Stimulated activated CD8-positive, alpha-beta memory T cell treated with anti-CD3 and anti-CD28 coated beads, Interleukin-7, amount 100 ng/mL, for 24 hours (primary cell): ENCODE results near the gene ELL.
A peak's percentile ranks its signal among the peaks of the same experiment; 100 is the strongest.

Experiments
- DNase-seq: peaks from one replicate; pipeline ENCODE4 v3.0.0-alpha.2; 2020; ENCODE audit warnings: low read depth

Gene ELL

DNA sequence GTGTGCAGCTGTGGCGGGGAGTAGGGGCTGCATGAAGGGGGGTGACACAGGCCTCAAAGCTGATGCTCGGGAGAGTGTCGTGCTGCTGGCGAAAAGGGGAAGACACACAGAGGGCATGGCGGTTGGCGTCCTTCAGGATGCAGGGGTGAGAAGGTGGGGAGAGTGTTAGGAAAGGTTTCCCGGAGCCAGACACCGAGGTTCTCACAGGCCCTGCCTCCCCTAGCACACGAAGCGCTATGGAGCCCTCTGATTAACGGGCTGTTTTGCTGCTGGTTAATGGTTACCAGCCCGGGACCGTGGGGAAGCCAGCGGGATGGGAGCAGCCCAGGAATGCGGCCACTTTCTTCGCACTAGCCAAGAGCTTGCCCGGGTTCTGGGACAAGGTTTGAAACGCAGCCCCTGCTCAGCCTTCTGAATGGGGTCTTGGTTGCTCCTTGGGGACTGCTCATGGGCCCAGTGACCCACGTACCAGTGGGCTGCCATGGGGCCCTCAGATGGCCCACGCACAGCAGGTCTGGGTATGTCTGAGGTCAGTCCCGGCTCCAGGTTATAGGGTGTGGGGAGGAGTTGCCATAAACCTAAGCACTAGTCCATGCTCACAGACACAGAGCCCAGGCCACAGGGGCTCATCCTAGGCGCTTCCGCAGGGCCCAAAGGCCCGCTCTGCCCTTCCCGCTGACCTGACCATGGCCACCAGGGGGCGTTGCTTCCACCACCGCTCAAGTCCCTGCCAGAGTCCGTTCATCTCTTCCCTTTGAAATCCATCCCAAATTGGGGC, 52.6 kb downstream of the ELL start:
- DNase-seq, result peak; percentile 41

DNA sequence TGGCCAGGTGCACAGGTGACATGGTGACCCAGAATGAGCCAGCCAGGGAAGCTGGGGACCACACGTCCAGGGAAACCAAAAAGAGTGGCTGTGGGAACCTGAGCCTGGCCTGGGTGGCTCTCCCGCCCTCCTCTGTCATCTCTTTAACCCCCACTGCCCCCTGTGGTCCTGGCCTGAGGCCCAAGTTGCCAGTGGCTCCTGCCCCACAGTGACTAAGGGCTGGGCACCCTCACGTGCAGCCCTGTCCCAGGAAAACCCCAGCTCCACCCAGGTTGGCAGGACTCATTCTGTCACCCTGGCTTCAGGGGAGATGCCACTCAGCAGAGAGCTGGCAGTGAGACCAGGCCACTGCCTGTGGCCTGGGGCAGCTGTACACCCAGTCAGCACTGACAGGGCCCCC, 53.4 kb downstream of the ELL start:
- DNase-seq, result no peak

DNA sequence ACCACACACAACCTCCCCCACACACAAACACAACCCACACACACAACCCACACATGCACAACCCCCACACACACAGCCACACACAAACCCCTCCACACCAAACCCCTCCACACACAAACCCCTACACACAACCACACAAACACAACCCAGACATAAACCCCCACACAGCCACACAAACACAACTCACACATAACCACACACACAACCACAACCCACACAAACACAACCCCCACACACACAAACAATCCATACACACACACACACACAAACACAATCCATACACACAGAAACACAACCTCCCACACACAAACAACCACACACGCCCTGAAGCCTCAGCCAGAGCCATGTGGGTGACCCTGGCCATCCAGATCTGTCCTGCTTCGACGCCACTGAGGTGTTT, 53.9 kb downstream of the ELL start:
- DNase-seq, result no peak

DNA sequence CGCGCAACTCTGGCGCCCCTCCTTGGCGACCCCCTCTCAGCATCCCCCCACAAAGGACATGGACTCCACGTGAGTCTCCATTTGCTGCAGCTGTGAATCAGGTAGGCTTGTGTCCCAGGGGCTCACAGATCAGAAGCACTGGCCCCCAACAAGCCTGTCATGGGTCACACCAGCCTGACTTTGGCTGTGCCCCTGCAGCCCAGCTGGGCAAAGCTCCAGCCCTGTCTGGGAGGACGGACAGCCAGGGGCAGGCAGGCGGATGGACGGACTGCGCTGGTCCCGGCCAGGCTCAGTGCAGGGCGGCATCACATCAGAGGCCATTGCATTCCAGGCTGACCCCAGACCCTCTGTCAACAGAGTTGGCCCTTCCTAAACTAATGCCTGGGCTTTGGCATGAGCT, 55.5 kb downstream of the ELL start:
- no peak for DNase-seq

DNA sequence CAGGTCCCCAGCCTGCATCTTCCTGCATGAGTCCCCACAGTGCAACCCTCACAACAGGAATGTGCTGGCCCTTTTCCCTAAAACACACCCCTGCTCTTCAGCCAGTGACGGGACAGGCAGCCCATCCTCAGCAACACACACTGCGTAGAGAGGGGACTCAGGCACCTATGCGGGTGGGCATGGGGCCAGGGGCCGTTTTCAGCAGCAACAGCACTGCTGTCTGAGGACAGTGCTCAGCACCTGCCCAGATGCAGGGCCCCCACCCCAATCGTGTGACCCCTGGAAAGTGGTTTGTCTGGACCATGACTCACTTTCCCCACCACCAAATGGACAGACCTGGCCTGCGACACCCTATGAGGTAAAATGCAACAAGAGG, 55.9 kb downstream of the ELL start:
- DNase-seq, result no peak

DNA sequence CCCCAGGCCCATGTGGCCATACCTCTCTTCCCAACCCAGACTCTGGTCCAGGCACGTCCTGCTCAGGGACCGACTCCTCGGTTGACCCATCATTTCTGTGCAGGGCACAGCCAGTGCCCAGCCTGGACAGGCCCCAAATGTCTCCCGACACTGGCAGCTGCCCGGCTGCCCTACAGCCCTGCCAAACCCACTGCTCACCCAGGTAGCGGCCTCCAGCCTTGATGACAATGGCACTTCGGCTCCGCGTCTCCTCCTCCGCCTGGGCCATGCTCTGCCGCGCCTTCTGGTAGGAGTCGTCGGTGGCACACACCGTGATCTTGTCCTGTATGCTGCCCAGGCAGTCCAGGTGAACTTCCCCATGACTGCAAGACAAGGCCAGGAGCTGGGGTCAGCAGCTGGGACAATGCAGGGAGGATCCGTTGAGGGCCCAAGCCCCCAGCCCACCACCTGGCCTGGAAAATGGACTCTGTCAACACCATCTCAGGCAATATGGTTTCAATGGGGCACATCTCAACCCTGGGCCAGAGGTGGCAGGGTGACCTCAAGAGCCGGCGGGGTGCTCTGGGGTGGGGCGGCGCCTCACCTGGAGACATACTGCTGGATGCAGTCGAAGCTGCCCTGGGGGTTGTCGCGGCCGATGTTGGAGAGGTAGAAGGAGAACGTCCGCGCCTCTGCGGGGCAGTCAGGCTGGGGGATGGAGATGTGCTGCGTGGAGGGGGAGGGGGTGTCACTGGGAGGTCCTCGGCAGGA, 56.5 kb downstream of the ELL start:
- DNase-seq, result no peak

DNA sequence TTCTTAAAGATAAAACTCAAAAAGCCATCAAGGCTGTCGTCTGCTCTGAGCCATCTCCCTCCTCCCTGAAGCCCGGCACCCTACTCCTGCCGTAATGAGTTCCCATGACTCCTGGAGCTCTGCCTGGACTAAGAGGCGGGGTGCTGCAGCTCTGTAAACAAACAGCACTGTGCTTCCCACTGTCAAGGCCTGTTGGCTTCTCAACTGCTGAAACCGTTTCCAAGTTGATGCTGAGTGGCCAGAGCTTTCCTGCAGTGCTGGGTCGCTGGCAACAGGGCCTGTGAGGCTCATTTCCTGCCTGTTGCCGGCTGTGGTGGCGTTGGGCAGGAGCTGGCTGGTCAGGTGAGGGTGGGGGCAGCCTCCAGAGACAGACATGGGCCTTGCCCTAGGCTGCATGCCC, 57.2 kb downstream of the ELL start:
- DNase-seq, result no peak

DNA sequence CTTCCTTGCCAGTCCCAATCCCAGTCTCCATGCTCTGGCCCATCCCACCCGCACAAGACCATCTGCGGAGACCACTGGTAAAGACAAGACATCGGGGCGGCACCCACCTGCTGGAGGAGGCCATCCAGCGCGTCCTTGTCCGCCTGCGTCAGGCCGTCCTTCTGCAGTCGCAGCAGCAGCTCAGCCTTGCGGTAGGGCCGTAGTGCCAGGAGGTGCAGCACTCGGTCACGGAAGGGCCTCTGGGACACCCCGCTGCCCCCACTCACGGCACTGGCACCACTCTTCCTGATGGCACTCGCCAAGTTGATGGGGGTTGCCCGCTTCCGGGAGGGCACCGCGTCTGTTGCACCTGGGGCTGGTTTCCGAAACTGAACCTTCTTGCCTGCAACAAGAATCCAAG, 60.4 kb downstream of the ELL start:
- no peak for DNase-seq

DNA sequence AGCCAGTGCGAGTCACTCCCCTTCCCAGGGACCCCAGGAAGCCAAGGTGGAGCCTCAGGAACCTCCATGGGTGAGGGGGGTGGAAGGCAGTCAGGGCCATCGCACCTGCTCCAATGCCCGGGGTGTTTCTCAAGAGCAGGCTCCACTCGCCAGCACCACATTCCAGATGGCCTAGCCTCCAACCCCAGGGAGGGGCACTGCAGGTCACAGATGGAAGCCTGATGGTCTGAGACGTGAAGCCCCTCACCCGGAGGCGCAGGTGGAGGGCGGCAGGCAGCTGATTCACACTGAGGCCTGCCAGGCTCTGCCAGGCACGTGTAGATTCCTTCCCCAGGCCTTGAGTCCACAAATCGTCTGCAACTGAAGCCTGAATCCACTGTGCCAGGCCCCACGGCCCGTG, 61.0 kb downstream of the ELL start:
- no peak for DNase-seq

DNA sequence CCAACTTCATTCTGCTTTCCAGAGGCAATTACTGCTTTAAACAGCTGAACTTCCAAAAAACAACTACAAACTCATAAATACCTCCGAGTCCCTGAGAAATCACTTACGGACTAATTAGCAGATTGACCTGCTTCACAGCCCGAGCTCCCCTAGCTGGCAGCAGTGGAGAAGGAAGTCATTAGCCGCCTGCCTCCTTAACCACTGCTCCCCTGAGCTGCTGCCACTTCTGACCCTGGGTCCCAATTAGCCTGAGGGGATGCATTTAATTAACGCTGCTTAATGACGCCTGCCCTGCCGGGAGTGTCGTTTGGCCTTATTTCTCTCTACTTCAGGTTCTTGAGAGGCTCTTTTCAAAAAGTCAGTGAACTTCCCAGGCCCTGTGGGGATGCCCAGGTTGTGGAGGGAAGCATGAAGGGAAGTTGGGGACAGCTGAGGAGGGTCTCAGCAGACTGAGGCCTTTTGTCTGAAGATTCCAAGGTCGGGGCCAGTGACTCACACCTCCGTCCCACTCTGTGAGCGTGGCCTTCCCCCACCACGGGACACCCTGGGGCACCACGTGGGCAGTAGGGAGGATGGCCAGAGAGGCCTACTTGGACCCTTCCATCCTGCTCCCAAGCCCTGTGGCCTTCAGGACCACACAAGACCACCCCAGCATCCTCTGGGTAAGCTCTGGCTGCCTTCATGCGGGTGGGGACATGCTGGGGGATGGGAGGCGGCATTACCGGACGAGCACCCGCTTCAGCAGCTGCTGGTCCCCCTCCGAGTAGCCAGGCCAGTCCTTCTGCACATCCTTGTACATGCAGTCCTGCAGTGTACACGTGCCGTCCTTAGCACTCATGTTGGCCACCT, 64.2 kb downstream of the ELL start:
- DNase-seq, result no peak

DNA sequence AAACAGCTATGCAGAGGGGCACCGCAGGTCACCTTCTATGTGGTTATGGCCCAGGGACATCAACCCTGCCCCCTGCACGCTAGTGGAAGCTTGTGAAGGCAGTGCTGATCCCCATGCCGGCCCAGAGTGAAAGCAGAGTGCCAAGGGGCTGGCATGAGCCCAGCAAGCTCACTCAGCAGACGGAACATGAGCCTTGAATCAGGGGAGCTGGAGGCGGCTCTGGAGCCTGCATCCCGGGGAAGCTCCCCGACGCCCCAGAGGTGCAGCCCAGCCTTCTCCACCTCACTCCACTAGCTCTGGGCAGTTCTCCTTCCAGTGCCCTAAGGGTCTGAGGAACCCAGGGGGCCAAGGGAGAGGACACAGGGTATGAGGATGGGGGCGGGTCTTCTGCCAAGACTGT, 64.9 kb downstream of the ELL start:
- DNase-seq, result no peak

DNA sequence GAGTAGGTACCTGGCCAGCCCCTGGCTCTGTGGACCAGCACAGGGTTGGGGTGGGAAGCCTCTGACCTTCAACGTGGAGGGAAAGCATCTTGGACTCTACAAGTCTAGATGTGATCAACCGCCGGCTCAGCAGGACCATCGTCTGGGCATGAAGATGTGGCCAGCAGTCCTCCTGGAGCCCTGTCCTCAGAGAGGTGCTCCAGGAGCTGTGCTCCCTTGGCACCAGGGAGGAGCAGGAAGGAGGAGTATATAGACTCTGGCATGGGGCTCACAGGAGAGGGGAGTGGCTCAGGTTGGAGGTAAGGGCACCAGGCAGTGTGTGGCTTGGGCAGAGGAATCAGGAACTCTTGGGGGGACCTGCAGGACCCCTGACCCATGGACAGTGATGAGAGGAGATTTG, 65.6 kb downstream of the ELL start:
- DNase-seq, result no peak

DNA sequence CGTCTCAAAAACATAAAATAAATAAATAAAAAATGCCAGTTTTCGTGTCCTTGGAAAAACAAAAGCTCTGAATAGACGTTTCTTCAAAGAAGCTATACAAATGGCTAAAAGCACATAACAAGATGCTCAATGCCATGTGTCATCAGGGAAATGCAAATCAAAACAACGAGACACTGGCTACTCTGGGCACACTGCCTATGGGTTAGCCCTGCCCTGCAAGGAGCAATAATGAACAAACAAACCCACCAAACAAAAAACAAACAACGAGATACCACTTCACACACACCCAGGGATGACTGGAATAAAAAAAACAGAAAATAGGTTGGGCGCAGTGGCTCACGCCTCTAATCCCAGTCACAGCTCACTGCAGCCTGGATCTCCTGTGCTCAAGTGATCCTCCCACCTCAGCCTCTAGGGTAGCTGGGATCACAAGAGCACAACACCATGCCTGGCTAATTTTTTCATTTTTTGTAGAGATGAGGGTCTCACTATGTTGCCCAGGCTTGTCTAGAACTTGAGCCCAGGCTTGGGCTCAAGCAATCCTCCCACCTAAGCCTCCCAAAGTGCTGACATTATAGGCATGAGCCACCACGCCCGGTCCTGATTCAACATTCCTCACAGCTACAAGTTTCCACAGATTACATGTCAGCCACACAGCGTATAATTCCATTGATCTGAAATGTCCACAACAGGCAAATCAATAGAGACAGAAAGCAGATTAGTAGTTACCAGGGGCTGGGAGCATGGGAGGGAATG, 68.4 kb downstream of the ELL start:
- no peak for DNase-seq

DNA sequence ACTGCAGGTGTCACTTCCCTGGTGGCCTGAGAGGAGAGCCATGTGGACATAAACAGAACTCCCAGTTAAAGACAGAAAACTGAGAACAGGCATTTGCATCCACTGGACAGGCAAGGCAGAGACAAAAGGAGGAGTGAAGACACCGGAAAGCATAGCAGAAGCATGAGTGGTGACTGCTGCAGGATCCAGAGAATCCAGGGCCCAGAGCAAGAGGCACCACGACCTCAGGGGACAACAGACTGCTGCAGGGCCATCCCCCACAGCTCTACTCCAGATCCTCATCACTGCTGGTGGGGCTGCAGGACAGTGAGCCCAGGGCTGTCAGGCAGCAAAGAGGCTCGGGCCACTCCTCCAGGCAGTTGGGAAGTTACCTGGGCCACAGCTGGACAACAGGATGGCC, 69.5 kb downstream of the ELL start:
- no peak for DNase-seq

DNA sequence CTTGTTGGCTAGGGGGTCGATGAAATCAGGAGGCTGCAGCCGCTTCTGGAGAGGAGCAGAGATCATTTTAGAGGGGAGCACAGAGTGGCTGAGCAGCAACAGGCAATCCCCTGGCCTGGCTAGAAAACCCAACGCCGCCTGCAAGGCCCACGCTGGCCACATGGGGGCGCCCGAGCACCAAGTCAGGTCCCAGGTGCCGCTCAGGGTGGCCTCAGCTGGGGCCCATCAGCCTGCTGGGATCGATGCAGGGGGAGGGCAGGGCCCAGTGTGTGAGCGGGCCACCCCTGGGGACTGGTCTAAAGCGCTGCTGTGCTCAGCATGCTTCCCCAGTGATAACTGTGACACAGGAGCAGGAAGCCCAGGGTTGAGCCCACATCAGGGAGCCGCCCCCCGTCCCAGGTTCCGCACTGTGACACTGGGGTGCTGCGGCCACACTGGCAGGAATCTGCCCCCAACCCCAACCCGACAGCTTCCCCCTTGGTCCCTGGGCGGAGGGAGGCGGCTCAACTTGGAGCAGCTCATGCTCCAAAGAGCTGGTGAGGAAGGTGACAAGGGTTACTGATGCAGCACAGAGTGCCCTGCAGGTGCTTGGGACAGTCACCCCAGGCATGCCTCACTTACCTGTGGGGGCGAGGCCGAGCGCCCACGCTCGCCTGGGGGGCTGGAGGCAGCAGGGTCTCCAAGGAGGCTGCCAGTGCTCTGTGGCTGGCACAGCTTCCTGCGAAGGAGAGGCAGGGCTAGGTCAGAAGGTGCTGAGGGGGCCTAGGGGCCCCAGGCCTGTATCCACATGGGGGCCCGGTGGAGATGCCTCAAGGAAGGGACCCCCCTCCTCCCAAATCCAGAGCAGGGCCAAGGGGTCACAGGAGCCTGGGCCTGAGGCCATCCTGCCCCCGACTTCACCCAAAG, 70.7 kb downstream of the ELL start:
- peak; percentile 90 for DNase-seq

DNA sequence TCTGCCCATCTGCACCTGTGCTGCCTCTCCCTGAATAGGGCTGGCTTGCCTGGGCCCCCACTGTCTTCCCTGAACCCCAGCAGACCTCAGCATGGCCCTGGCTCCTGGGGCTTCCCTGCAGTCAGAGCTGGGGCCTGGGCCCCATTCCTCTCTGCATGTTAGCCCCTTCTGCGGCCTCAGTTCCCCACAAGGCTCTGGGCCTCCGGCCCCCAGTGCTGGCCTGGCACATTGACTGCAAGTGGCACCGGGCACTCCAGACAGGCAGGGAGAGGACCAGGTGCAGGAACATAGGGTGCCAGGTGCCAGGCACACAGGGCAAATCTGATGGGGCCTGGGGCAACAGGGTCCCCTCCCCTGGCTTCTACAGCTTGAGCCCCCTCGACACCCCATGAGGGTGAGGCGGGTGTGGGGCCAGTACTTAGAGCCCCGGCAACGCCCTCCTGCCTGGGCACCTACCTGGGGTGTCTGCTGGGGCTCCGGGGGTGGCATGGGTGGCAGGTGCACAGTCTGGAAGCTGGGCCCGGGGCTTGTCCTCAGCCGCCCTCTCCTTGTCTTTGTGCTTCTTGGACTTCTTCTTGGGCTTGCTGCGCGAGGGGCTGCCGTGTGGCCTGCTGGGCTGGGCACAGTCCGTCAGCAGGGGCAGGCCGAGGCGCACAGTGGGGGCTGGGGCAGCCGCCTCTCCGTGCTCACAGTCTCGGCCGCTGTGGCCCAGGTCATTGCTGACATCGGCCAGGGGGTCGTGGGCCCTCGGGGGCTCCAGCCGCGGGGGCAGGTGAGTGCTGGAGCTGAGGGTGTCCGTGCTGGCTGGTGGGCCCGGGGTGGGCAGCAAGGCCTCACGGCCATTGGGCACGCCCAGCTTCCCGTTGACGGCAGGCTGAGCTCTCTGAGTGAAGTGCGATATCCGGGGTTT, 71.6 kb downstream of the ELL start:
- no peak for DNase-seq

DNA sequence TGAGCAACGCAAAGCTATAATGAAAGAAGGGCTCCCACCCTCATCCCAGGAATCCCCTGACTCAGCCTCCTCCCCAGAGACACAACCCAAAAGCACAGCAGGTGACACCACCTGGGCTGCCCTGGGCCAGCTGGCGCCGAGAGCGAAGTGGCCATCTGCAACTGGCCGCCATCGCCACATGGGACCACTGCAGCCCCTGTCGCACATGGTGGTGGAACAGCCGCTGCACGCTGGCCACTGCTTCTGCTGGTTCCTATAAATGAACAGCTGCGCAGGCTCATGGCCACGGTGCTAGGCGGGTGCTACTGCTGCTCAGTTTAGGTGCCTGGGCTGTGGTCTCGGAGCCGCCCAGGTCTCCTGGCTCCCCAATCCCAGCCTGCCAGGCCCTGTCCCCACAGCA, 72.3 kb downstream of the ELL start:
- no peak for DNase-seq

DNA sequence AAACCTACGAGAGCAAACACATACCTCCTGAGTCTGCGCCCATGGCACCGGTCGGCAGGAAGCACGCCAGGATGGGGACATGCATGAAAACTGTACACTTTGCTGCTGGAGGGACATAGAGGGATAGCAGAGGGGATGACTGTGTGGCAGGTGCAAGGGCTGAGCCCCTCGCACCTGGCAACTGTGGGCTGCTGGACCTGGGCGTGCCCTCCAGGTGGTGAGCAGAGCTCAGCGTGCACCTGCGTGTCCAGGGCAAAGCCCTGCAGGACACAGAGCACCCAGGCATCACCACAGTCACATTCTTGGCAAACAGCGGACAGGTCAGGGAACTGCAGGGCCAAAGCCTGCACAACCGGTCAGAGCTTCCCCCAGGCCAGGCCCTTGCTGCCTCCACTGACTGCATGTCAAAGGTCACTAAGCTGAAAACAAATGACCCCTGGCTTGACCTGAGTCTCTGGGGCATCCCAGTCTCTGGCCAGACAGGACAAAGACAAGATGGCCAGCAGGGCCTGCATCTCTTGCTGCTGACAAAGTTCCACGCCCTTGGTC, 75.0 kb downstream of the ELL start:
- no peak for DNase-seq

DNA sequence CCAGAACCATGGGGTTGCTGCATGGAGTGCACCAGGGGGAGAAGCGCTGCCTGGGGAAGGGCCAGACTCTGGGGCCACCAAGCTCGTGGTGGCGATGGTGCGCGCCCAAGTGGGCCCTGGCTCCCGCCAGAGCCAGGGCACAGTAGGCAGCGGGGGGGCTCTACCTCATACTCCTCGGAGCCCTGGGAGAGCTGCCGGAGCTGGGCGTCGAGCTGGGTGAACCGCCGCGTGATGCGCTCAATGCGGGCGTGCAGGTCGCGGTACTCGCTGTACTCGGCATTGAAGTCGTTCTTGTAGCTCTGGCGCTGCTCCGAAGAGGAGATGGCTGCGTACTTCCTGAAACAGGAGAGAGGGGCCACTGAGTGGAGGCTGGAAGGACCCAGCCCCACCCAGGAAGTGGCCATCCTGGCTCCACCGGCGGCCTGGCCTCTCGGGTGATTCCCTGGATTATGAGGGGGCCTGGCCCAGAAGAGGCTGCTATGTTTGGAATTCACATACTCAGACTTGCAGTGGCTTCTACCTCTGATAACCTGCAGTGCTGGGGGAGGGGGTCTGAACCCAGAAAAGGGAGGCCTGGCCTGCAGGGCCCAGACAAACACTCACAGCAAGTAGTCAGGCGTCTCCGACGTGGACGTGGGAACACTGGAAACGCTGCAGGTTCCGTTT, 75.6 kb downstream of the ELL start:
- no peak for DNase-seq
